Ascending aorta (tissue), 2 donors: ENCODE data around the gene SLC4A5. TPM values are rescaled to one million over a fixed set of nuclear protein-coding genes. Genes with fewer than 3 reads are reported as not detected.

ENCODE experiments used
- DNase-seq, 2 donors: peaks; one replicate each; pipeline ENCODE4 v3.0.0-alpha.2; 2019; ENCODE audit warnings: low spot score in 2 of 2
- H3K27ac ChIP-seq, 2 donors: fragments of 200-600 bp; sonication (generic); one replicate each; pipeline ENCODE4 v1.5.1; 2016 to 2017; ENCODE audit warnings: mild to moderate bottlenecking in 1 of 2
- H3K27me3 ChIP-seq: fragments of 200-600 bp; sonication (generic); one replicate; pipeline ENCODE4 v1.5.1; 2017
- H3K36me3 ChIP-seq, 2 donors: fragments of 200-600 bp; sonication (generic); one replicate each; pipeline ENCODE4 v1.5.1; 2016
- H3K4me1 ChIP-seq, 2 donors: fragments of 200-600 bp; sonication (generic); one replicate each; pipeline ENCODE4 v1.5.1; 2016 to 2017; ENCODE audit warnings: mild to moderate bottlenecking in 1 of 2
- H3K4me3 ChIP-seq, 2 donors: fragments of 200-600 bp; sonication (generic); one replicate each; pipeline ENCODE4 v1.5.1; 2016 to 2017; ENCODE audit warnings: mild to moderate bottlenecking in 1 of 2
- H3K9me3 ChIP-seq, 2 donors: fragments of 200-600 bp; sonication (generic); one replicate each; pipeline ENCODE4 v1.5.1; 2016
- intact Hi-C: fragments of 100-400 bp; cut with DNase I; formaldehyde crosslinking; loops from one replicate; pipeline ENCODE4 v1.15.1; 2023
- total RNA-seq: library from RNA; depleted of rRNA; stranded (reverse); fragments of >200 nt; gene quantifications from one replicate; pipeline ENCODE4 v1.1.0, GENCODE V29; 2016
- TF ChIP-seq, protein P1 (sequence below), 3 experiments: fragments of 200-600 bp in 2 of 3; fragments of 450-650 bp in 1 of 3; sonication (generic) in 2 of 3; IDR thresholded peaks; one replicate each; pipeline ENCODE4 v1.5.1; 2016 to 2019; ENCODE audit warnings: antibody characterized with exemption in 3 of 3, mild to moderate bottlenecking in 1 of 3, moderate library complexity in 1 of 3

The SLC4A5 gene
- total RNA-seq, 1 donor from 2014 or later = 0.11 TPM

GRCh38 chr2:74290066-74290465 lies 53.1 kb downstream of the SLC4A5 start:
- intact Hi-C loops = no loop called here

GRCh38 chr2:74286725-74287124 lies 56.5 kb downstream of the SLC4A5 start:
- Histone ChIP-seq H3K27me3 (no peaks in the 10 kb centered on the region), H3K4me1 (no peaks in the 10 kb centered on the region), H3K4me3 (no peak overlapping the region), H3K27ac (no peak overlapping the region), H3K9me3 (no peaks in the 10 kb centered on the region), H3K36me3 (no peaks in the 10 kb centered on the region)
- no peak for DNase-seq
- intact Hi-C loops = no loop called here
- TF ChIP-seq, protein P1, sequence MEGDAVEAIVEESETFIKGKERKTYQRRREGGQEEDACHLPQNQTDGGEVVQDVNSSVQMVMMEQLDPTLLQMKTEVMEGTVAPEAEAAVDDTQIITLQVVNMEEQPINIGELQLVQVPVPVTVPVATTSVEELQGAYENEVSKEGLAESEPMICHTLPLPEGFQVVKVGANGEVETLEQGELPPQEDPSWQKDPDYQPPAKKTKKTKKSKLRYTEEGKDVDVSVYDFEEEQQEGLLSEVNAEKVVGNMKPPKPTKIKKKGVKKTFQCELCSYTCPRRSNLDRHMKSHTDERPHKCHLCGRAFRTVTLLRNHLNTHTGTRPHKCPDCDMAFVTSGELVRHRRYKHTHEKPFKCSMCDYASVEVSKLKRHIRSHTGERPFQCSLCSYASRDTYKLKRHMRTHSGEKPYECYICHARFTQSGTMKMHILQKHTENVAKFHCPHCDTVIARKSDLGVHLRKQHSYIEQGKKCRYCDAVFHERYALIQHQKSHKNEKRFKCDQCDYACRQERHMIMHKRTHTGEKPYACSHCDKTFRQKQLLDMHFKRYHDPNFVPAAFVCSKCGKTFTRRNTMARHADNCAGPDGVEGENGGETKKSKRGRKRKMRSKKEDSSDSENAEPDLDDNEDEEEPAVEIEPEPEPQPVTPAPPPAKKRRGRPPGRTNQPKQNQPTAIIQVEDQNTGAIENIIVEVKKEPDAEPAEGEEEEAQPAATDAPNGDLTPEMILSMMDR (IDR thresholded peaks at IDR 0.05) = no peak

More at GRCh38 chr2:74290066-74290465, 53.1 kb downstream of the SLC4A5 start:
- no peak overlapping the region for H3K27ac ChIP-seq
- no peaks in the 10 kb centered on the region for H3K36me3 ChIP-seq
- H3K4me3 ChIP-seq = no peak overlapping the region
- H3K27me3 ChIP-seq = no peaks in the 10 kb centered on the region
- TF ChIP-seq, protein P1 (IDR thresholded peaks at IDR 0.05) = no peak
- no peaks in the 10 kb centered on the region for H3K9me3 ChIP-seq
- no peak for DNase-seq
- H3K4me1 ChIP-seq = no peaks in the 10 kb centered on the region

DNA sequence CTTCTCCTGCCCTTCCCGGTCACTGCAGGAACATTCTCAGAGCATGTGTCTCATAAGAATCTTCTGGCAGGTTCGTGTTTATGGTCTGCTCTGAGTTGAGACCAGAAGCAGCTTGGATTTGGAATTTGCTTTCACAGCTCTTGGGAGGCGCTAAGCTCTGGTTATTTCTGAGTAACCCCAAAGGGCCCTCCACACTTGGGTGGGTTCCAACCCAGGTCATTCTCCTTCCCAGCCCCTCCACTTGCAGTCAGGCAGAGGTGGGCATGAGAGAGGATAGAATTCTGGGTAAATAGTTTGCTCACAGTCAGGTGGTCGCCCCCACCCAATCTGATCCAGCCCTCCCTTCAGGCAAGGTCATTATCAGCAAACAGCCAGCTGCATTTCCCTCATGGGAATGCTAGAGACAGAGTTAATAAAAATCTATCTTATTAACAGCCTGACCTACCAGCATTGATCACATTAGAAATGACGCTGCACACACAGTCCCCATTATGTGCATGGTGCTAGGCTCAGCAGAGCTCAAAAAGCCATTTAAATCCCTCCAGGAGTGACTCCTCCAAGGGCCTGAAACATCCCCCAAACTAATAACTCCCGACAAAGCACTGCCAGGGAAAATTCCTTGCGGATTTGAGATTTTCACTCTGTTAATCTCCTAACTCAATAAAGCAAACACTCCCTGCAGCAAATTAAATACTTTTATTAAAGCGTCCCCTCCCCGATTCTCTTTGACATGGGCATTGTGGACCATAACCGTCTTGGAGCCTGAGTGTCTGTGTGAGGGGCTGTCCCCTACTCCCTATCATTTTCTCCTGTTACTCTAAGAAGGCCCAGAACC lies 61.9 kb downstream of the SLC4A5 start:
- TF ChIP-seq, protein P1 (IDR thresholded peaks at IDR 0.05) = no peak
- H3K27ac ChIP-seq = no peak overlapping the region
- no peaks in the 10 kb centered on the region for H3K36me3 ChIP-seq
- DNase-seq = no peak
- H3K9me3 ChIP-seq = no peaks in the 10 kb centered on the region
- intact Hi-C loops = no loop called here
- no peak overlapping the region for H3K4me3 ChIP-seq
- no peaks in the 10 kb centered on the region for H3K27me3 ChIP-seq
- H3K4me1 ChIP-seq = no peaks in the 10 kb centered on the region

DNA sequence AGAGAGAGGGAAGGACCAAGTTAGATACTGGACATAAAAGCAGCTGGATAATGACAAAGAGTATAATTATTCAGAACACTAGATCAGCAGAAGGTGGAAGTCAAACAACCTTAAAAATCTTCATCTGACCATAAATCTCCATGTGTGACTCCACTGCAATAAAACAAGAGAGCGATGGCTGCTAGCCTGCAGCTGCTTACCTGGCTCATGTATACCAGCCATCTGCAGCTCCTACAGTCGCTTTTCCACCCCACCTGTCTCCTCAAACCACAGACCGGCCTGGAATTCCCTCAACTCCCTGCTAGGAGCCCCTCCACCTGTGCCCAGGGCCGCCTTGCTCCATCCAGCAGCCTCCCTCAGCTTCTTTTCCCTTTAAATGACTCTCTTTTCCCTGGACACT lies 64.5 kb downstream of the SLC4A5 start:
- intact Hi-C loops = no loop called here
- no peaks in the 10 kb centered on the region for H3K36me3 ChIP-seq
- DNase-seq = no peak
- H3K4me1 ChIP-seq = no peaks in the 10 kb centered on the region
- H3K9me3 ChIP-seq = no peaks in the 10 kb centered on the region
- no peaks in the 10 kb centered on the region for H3K27me3 ChIP-seq
- TF ChIP-seq, protein P1 (IDR thresholded peaks at IDR 0.05) = no peak
- no peak overlapping the region for H3K4me3 ChIP-seq
- no peak overlapping the region for H3K27ac ChIP-seq

GRCh38 chr2:74278176-74278575 lies 65.0 kb downstream of the SLC4A5 start:
- no peak for DNase-seq
- Histone ChIP-seq H3K4me1 (no peaks in the 10 kb centered on the region), H3K27ac (no peak overlapping the region), H3K4me3 (no peak overlapping the region), H3K9me3 (no peaks in the 10 kb centered on the region), H3K27me3 (no peaks in the 10 kb centered on the region), H3K36me3 (no peaks in the 10 kb centered on the region)
- TF ChIP-seq, protein P1 (IDR thresholded peaks at IDR 0.05) = no peak
- intact Hi-C loops = no loop called here
